HG02970 (cell line): ENCODE measurements around the gene VWA8.
"Not testable (repeated sequence)": the region's sequence is repeated elsewhere in the genome, so short reads cannot be mapped to it uniquely, and the experiment has no call there.

Experiments used
- ATAC-seq: cut with Tn5 transposase; IDR thresholded peaks from one replicate; pipeline ENCODE4 v1.9.1; 2021; ENCODE audit warnings: mild to moderate bottlenecking, moderate library complexity, moderate number of reproducible peaks; ENCODE audit not compliant: unreplicated experiment, low FRiP score

Gene VWA8

DNA sequence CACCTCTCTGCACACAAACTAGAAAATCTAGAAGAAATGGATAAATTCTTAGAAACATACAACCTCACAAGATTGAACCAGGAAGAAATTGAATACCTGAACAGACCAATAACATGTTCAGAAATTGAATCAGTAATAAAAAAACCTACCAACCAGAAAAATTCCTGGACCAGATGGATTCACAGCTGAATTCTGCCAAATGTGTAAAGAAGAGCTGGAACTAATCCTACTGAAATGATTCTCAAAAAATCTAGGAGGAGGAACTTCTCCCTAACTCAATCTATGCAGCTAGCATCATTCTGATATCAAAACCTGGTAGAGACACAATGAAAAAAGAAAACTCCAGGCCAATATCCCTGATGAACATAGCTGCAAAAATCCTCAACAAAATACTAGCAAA is 336.9 kb downstream of the VWA8 start:
- ATAC-seq: no peak

DNA sequence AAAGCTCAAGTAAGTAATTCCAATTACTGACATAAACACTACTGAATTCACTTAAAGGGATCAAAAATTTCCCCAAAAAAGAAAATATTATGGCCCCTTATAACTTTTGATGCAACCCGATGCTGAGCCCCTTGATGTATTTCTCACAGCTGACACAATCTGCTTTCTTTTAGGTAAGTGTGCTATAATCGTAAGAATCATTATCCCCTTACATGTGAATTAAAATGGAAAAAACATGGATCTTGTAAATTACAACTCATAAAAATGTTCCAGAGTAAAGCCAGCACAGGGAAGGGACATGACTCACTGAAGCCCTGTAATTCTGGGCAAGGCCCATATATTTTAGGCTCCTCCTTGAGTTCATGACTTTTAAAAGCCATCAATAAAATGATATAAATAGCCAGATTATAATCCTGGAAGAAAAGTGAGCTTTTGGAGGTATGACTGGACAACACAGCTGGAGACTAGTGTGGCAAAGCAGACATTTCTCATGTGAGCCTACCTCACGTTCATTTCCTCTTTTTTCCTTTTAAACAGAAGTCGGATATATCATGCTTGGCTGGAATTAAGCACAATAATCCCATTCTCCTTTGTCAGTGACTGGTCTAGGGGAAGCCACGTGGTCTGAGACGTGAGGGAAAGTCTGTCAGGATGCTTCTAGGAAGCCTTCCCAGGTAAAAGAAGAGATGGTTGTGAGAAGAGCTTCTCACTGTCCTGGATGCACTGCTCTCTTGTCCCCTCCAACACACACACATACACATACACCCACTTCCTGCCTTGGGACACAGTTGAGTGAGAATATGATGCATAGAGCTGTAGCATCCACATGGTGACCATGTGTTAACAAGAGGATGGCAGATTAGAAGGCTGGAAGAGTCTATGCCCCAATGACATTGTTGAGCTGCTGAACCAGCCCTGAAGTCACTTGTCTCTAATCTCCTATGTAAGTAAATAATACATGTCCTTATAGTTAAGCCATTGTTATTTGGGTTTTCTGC is 338.2 kb downstream of the VWA8 start:
- no peak for ATAC-seq

DNA sequence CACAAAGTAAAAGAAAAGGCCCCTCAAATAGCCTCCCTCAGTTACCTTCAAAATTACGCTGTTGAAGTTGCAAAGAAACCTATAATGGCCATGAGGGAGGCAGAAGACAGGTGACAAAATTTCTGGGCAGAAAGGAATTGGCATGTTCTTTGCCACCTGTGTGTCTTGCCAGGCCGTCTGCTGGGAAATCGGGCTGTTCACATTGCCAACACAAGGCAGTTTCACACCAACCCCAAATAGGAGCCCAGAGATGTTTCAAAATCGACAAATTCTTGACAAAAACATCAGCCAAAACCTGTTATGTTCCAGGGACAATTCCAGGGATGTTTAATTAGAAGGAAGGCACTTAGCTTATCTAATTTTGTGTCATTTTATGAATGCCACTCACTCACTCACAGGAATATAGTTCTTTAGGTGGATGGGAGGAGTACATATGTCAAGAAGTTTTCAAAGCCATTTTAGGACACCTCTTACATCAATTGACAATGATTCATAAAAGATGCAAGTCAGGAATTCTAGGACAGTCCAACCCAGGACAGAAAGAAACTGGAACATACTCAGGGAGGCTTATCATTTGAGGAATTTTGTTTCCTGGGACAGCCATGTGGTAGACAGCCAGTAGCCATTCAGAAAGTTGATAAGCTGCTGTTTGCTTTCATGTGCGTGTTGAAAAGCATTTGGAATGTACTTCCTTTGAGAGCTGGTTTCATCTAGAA is 339.0 kb downstream of the VWA8 start:
- ATAC-seq: no peak

DNA sequence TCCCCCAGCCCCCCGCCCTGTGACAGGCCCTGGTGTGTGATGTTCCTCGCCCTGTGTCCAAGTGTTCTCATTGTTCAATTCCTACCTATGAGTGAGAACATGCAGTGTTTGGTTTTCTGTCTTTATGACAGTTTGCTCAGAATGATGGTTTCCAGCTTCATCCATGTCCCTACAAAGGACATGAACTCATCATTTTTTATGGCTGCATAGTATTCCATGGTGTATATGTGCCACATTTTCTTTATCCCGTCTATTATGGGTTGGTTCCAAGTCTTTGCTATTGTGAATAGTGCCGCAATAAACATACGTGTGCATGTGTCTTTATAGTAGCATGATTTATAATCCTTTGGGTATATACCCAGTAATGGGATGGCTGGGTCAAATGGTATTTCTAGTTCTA is 343.3 kb downstream of the VWA8 start:
- ATAC-seq: not testable (repeated sequence)

DNA sequence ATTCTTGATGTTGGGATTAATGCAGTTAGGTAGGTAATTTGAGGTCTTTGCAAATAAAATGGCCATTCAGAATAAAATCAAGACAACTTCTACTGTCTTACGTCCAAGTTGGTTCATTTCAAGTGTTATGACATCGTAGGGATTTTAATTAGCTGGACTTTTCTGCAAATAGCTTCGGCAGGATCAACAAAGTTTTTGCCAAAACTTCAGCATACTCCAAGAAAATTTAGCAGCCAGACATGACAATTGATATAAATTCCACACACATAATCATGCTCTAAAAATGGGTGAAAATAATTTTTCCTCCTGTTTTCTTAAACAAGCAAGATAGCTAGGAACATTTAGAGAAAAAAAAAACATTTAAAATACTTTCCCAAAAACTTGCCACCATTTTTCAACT is 344.8 kb downstream of the VWA8 start:
- no peak for ATAC-seq

DNA sequence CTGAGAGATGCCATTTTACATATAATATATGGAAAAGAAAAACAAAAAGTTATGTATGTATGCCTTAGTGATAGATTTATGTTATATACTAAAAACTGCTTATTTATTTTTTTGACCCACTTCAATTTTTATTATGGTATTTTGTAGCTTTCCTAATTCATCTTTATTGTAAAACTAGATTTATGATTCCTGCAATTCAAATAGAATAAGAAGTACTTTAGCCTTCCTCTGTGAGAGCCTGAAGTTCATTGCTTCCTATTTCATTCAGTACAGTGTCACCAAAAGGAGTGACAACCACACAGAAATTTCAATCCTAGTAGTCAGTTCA is 345.4 kb downstream of the VWA8 start:
- ATAC-seq: no peak

DNA sequence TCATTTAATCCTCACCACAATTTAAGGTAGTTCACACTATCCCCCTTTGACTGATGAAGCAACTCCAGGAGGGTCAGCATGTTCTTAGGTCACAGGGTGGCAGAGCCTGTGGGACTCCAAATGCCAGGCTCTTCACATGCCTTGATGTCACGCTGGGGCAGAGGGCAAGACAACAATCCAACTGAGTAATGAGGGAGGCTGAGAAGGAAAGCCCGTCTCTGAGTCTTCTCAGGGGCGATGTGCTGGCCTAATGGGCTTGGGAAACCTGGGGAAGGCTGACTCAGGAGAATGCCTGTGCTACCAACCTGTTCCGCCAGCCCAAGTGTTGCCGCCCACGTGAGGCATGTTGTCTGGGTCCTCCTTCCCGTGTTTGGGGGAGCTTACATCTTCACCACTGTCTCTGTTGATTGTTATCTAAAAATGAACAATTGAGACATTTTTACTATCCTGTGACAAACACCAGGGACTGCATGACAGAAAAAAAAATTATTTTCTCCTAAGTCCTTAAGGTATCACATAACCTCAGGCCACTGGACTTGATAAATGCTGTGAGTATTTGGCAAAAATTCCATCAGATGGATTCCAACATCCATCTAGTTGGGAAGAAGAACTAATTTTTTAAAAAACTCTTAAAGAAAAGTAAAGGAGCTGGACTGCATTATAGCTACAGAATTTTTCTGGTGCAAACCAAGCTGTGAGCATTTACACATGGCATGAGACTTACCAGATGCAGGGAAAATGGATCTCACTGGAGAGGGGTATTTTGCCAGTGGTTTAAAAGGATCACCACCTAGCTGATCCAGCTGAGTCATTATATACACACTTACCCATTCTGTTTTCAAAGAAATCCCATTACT is 346.0 kb downstream of the VWA8 start:
- no peak for ATAC-seq

DNA sequence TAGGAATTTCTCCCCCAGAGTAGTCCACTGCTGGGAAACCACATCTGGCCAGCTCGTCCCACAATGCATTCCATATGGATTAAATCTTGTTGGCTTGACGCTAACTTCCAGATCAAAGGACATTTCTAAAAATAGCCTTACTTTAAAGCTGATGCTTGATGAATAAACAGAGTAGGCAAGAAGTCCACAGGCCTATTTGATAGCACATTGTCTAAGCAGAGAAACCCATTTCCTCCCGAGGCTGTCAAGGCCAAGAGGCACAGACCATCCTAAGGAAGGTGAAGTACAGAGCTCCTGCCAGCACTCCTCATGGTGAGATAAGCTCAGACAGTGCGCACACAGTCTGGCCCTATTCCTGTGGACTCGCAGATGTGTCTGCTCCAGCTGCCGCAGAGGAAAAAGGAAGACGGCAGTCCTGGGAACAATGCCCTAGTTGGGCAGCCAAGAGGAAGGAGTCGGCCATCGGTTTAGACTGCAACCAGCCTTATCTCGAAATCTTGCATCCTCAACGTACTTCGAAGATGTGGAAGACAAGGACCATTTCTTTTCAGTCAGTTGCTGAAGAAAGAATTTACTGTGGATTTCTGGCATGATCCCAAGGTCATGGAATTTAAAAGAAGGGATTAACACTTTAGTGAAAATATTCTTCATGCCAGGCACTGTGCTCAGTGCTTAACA is 346.8 kb downstream of the VWA8 start:
- ATAC-seq: no peak

DNA sequence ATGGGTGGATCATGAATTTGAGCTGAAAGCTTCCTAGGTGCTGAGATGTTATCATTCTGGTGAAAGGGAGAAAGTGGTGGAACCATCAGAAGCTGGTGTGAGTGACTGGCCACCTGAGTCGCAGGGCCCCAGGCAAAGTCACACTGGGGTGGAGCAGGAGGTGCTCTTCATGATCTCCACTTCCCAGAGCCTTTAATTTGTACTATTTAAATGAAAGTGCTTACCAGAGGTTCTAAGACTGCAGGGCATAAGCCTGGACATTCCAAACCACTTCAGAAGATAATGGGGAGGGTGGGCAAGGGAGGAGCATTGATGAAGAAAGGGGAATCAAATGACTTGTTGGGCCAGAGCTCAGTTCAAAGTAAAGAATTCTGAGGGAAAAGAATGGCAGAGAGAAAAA is 347.4 kb downstream of the VWA8 start:
- no peak for ATAC-seq

DNA sequence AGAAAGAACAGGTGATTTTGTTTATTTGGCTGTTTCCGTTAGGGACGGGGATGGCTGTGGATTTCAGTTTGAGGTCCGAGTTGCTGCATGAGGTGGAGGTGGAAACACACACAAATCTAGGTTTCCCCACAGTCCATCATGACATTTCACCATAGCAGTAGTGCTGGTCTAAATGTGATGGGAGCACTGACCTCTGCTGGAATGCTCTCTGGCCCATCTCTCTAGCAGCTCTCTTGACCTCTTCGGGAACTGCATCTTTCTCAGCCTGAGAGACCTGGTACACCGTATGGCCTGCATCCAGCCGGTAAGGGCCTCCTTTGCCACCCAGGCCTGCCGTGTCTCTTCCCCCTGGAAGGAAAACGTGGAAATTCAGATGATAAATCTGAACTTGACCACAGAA is 349.5 kb downstream of the VWA8 start:
- ATAC-seq: no peak

DNA sequence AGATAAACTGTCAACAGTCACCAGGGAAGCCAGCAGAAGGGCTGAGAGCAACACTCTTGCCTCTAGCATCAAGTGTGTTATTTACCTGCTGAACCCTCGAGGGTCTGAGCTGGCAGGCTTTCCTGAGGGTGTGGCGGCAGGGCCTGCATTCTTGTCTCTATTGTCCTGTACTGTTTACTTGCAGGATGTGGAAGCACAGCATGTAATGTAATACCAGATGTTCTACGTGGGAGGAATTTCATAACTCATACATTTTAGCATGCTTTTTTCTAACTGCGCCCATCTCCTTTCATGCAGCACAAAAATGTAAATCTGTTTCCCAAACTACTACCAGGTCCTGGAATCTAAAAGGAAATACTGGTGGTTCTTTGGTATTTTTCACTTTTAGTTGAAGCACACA is 350.5 kb downstream of the VWA8 start:
- ATAC-seq: no peak

DNA sequence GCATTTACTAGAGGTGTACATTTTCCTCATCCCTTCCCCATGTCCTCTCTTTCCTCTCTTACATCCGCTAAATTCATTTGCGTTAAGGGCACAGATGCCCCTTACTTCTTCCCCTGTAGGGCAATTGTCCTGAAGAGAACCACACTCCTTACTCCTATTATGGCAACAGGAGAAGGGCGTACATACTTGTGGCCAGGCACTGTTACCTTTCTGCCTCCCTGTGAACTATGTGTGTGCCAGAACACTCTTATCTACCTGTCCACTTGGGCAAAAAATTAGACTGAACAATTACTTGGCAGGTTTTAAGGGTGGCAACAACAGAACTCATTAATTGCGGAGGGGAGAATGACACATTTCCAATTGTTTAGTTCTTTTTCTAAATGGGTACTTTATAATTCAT is 351.1 kb downstream of the VWA8 start:
- no peak for ATAC-seq

DNA sequence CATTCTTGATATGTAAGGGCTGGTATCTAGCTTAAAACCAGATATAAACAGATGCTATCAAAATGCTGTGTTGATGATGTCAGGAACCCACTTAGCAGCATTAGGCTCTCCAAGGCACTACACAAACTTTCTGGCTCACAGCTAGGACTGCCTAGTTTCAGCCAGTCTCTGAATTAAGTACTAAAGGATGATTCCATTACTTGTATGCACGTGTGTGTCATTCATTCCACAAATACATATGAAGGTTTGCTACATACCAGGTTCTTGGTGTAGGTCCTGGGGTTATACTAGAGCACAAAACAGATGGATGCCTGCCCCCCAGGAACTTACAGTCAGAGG is 352.1 kb downstream of the VWA8 start:
- ATAC-seq: no peak

DNA sequence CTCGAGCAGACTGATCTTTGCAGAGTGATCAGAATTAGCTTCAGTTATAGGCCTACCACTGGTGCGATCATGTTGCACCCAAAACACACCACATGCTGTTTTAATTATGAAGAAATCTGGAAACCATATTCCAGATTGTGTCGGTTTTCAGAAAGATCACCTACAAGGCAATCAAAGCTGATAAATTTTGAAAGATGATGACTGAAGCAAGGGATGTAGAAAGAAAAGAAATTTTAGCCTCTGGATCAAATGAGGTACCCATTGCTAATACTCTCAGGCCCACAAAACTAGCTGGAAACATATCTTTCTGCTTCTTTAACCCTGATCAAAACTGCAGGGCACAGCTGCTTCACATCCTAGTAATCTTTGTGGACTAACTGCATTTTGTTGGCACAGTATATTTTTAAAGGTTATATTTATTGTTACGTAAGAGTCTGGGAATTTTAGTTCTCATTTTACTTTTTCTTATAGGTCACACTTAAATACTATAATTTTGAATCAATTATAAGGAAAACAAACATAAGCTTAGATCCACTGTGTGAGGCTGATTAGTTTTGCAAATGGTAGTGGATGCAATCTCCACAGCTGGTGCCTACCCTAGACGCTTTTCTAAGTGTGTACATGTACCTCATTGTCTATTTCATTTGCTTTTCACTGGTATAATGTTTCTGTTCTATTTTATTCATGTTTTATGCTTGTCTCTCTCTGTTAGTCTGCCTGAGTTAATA is 352.6 kb downstream of the VWA8 start:
- no peak for ATAC-seq

DNA sequence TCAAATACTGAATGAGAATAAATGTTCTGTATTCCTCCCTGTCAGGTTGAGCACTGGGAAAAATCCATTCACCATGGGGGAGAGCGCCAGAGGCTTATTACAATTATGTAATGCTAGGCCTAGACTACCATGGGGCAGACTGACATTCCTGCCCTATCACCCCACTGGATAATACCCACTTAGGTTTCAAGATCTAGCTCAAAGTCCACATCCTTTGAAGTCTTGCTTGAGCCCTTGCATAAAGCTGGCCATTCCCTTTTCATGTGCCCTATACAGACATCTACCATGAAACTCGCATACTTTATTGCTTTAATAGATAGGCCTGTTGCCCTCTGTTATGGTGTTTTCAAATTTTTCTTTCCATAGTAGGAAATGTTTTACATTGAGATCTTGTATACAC is 354.3 kb downstream of the VWA8 start:
- ATAC-seq: no peak

DNA sequence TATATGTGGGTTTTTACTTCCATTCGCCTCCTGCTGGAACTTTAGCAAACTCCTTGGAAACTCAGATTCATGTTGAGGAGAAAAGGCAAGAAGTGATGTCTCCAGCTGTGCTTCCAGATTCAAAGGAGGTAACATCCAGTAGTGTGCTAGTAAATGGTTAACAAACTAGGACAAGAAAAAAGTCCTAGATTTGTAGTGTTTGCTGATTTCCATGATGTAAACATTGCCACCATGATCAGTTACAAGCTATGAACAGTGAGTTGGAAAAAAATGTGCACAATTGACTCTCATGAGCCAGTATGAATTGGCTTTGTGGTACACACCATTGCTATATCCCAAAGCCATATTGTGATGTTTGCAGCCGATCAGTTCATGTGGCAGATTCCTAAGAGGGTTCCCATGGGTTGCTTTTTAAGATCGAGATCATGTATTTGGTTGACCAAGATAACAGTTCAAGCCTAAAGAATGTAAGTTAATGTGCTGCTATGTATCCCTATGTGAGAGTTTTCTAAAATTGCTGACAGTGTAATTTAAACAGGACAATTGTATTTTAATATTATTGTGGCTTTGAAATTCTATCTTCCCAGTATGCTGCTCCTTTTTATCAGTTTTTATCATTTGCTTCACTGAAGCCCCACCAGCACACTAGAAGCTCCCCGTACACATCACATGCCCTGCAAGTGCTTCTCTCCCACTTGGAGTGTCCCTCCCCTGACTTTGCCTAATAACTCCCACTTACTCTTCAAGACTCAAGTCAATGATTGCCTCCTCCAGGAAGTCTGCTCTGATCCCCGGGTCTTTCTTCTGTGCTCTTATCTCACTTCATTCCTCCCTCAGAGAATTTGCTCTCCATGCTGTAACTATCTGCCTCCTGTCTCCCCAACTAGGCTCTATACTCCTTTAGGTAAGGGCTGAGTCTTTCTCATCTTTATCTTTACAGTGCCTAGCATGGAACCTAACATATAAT is 355.3 kb downstream of the VWA8 start:
- ATAC-seq: no peak

DNA sequence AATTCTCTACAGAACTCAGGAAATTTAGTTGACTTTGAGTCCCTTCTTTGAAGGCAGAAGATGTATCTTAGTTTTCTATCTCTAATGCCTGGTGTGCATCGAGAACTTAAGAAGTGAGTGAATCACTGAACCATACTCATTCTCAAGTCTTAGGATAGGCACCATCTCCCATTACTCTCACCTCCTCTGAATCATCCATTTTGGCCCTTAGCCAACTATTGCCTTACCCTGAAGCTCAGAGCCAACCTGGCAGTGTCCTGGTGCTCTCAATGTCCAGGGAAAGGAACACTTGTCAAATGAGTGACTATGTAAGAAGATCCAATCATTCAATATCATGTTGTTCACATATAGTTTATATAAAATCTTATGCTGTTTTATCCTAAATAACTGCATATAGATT is 357.0 kb downstream of the VWA8 start:
- no peak for ATAC-seq

DNA sequence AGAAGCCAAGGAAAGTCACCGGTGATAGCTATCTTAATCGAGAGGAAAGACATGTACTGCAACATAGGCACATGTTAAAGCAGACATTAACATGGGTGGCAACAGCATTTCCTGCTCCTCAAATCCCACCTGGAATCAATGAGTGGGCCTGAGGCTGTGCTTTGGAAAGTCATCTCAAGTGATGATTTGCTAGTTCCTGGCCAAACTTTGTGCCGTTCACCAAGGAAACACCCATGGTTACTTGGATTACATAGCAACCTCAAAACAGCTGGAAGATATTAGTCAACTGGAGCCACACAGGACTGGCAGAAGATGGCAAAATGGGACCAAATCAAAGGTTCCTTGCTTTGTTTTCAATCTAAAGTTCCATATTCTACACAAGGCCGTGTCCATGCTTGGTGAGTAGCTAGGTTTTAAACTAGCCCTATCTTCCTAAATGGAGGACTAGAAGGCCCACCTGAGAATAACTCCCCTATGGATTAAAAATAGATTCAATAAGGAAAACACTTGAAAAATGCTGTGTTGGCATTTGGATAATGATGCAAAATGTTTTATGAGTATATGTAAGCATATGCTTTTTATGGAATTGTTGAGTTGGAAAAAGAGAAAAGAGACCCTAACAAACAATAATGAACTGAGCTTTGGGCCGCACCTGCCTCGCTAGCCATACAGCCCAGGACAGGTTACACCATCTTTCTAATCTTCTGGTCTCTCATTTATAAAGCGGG is 359.0 kb downstream of the VWA8 start:
- no peak for ATAC-seq
